DMS114 treated with DMSO at 0.1 percent for 48 hours (cell line): Measurements from ENCODE around the gene DTX3L.

ENCODE experiments used
- DNase-seq: peaks from one replicate; lab custom pipeline; 2025; ENCODE audit not compliant: unreplicated experiment; lab: John Stamatoyannopoulos, UW

Gene DTX3L

GRCh38 chr3:122564155-122564912 lies at the start of gene DTX3L, which contains the start of gene PARP9:
Gene DTX3L (plus strand): TSS chr3:122564338. CDS start chr3:122564427, 89 bp downstream.
Gene PARP9 (minus strand): TSS chr3:122564300. CDS start chr3:122559620, 4,680 bp downstream.
- peak; percentile 38 for DNase-seq

- no peak for DNase-seq
These were observed 49.1 kb upstream of the DTX3L start for GRCh38 chr3:122515020-122515468.

GRCh38 chr3:122515870-122516269 lies 48.3 kb upstream of the DTX3L start:
- no peak for DNase-seq

- no peak for DNase-seq
These were observed 47.2 kb upstream of the DTX3L start for GRCh38 chr3:122516846-122517360.

- DNase-seq: no peak
These were observed 44.4 kb upstream of the DTX3L start for GRCh38 chr3:122519693-122520092.

- no peak for DNase-seq
These were observed 43.3 kb upstream of the DTX3L start for GRCh38 chr3:122520861-122521260.

- DNase-seq: no peak
These were observed 40.8 kb upstream of the DTX3L start for GRCh38 chr3:122523317-122523716.

- DNase-seq: no peak
These were observed 34.0 kb upstream of the DTX3L start for GRCh38 chr3:122530164-122530563.

GRCh38 chr3:122533480-122533879 lies 30.7 kb upstream of the DTX3L start:
- DNase-seq: no peak

- DNase-seq: no peak
These were observed 30.2 kb upstream of the DTX3L start for GRCh38 chr3:122533931-122534334.

- no peak for DNase-seq
These were observed 28.0 kb upstream of the DTX3L start for GRCh38 chr3:122535964-122536631.

GRCh38 chr3:122536632-122537001 lies 27.5 kb upstream of the DTX3L start:
- DNase-seq: no peak

GRCh38 chr3:122538956-122539490 lies 25.1 kb upstream of the DTX3L start:
- no peak for DNase-seq

GRCh38 chr3:122546151-122546550 lies 18.0 kb upstream of the DTX3L start:
- no peak for DNase-seq

- no peak for DNase-seq
These were observed 16.1 kb upstream of the DTX3L start for GRCh38 chr3:122548076-122548475.

- DNase-seq: no peak
These were observed 15.5 kb upstream of the DTX3L start for GRCh38 chr3:122548619-122549018.

- no peak for DNase-seq
These were observed 11.0 kb upstream of the DTX3L start for GRCh38 chr3:122553171-122553570.

GRCh38 chr3:122555275-122556071 lies 8.7 kb upstream of the DTX3L start:
- no peak for DNase-seq

GRCh38 chr3:122557356-122557755 lies 6.8 kb upstream of the DTX3L start:
- no peak for DNase-seq

GRCh38 chr3:122558605-122559004 lies 5.5 kb upstream of the DTX3L start:
- DNase-seq: no peak

GRCh38 chr3:122559906-122560305 lies 4.2 kb upstream of the DTX3L start:
- no peak for DNase-seq
